ENCODE data around the gene FRS2. TPM values are rescaled to one million over a fixed set of nuclear protein-coding genes. Genes with fewer than 3 reads are reported as not detected.
"Not testable (repeated sequence)": the region's sequence is repeated elsewhere in the genome, so short reads cannot be mapped to it uniquely, and the experiment has no call there.

Gene FRS2
- polyA plus RNA-seq, 2 donors = 2.8 to 4.9 TPM

GRCh38 chr12:69435644-69436043 is 34.5 kb upstream of the FRS2 start:
- Histone ChIP-seq H3K27ac (ENCODE audit: low read depth in 2 of 2, low read length in 1 of 2) (no peak overlapping the region), H3K9me3 (ENCODE audit: control insufficient read depth in 2 of 2, insufficient read depth in 1 of 2, low read depth in 1 of 2, low read length in 1 of 2) (no peaks in the 10 kb centered on the region), H3K4me1 (ENCODE audit: control insufficient read depth in 2 of 2, insufficient read depth in 2 of 2, low read length in 1 of 2) (no peaks in the 10 kb centered on the region), H3K27me3 (ENCODE audit: control insufficient read depth in 1 of 2, insufficient read depth in 2 of 2, low read length in 2 of 2) (no peaks in the 10 kb centered on the region), H3K36me3 (ENCODE audit: control insufficient read depth in 2 of 2, insufficient read depth in 2 of 2, low read length in 1 of 2) (no peaks in the 10 kb centered on the region), H3K4me3 (ENCODE audit: low read depth in 1 of 2, low read length in 2 of 2) (no peak overlapping the region)
- WGBS, 2 donors = 41 to 67% methylated on average over 1 of the region's 1 CpG

GRCh38 chr12:69437073-69437472 is 33.1 kb upstream of the FRS2 start:
- WGBS, 2 donors = 77 to 85% methylated on average over 2 of the region's 2 CpGs
- Histone ChIP-seq H3K4me1 (ENCODE audit: control insufficient read depth in 2 of 2, insufficient read depth in 2 of 2, low read length in 1 of 2) (no peaks in the 10 kb centered on the region), H3K4me3 (ENCODE audit: low read depth in 1 of 2, low read length in 2 of 2) (no peak overlapping the region), H3K27me3 (ENCODE audit: control insufficient read depth in 1 of 2, insufficient read depth in 2 of 2, low read length in 2 of 2) (no peaks in the 10 kb centered on the region), H3K36me3 (ENCODE audit: control insufficient read depth in 2 of 2, insufficient read depth in 2 of 2, low read length in 1 of 2) (no peaks in the 10 kb centered on the region), H3K27ac (ENCODE audit: low read depth in 2 of 2, low read length in 1 of 2) (no peak overlapping the region), H3K9me3 (ENCODE audit: control insufficient read depth in 2 of 2, insufficient read depth in 1 of 2, low read depth in 1 of 2, low read length in 1 of 2) (no peaks in the 10 kb centered on the region)

DNA sequence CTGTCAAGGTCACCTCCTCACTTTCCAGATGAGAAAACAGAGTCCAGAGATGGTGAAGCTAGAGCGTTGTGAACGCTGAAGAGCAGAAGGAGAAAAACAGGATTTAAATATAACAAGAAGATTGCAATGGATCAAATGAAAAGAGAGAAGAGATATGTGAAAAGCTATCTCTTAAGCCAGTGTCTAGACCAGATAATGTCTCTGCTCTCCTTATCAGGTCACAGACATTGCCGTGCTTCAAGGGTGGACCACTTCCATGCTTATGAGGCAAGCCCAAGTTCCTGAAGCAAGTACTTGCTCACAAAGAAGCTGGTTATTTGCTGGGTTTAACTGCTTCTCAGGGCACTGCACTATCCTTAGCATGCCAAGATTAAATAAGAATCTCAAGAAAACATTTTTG is 31.6 kb upstream of the FRS2 start:
- no peaks in the 10 kb centered on the region for H3K4me1 ChIP-seq (ENCODE audit: control insufficient read depth in 2 of 2, insufficient read depth in 2 of 2, low read length in 1 of 2)
- WGBS, 2 donors = 76 to 90% methylated on average over 3 of the region's 3 CpGs
- H3K27ac ChIP-seq (ENCODE audit: low read depth in 2 of 2, low read length in 1 of 2) = no peak overlapping the region
- H3K9me3 ChIP-seq (ENCODE audit: control insufficient read depth in 2 of 2, insufficient read depth in 1 of 2, low read depth in 1 of 2, low read length in 1 of 2) = no peaks in the 10 kb centered on the region
- no peaks in the 10 kb centered on the region for H3K36me3 ChIP-seq (ENCODE audit: control insufficient read depth in 2 of 2, insufficient read depth in 2 of 2, low read length in 1 of 2)
- no peaks in the 10 kb centered on the region for H3K27me3 ChIP-seq (ENCODE audit: control insufficient read depth in 1 of 2, insufficient read depth in 2 of 2, low read length in 2 of 2)
- H3K4me3 ChIP-seq (ENCODE audit: low read depth in 1 of 2, low read length in 2 of 2) = no peak overlapping the region

DNA sequence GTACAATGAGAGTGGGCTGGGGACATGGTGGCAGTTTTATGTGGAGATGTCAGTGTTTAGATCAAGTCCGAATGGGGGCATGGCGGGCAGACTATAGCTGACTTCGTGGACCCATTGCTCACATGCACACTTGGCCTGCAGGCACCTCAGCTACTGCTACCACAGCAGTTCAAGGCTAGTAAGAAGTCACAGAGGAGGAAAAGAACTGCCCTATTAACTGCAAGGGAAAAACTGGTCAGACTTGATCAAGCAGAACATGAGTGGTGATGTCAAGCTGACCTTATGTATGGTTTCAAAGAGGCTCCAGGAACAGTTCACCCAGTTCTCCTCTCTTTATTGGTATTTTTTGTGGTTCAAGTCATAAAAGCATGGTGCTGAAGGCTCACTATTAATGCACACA is 30.2 kb upstream of the FRS2 start:
- Histone ChIP-seq H3K27ac (ENCODE audit: low read depth in 2 of 2, low read length in 1 of 2) (no peak overlapping the region), H3K36me3 (ENCODE audit: control insufficient read depth in 2 of 2, insufficient read depth in 2 of 2, low read length in 1 of 2) (no peaks in the 10 kb centered on the region), H3K27me3 (ENCODE audit: control insufficient read depth in 1 of 2, insufficient read depth in 2 of 2, low read length in 2 of 2) (no peaks in the 10 kb centered on the region), H3K4me3 (ENCODE audit: low read depth in 1 of 2, low read length in 2 of 2) (no peak overlapping the region), H3K9me3 (ENCODE audit: control insufficient read depth in 2 of 2, insufficient read depth in 1 of 2, low read depth in 1 of 2, low read length in 1 of 2) (no peaks in the 10 kb centered on the region), H3K4me1 (ENCODE audit: control insufficient read depth in 2 of 2, insufficient read depth in 2 of 2, low read length in 1 of 2) (no peaks in the 10 kb centered on the region)
- 85 to 92% methylated on average over 3 of the region's 3 CpGs for WGBS, 2 donors

GRCh38 chr12:69440886-69441285 is 29.3 kb upstream of the FRS2 start:
- H3K36me3 ChIP-seq (ENCODE audit: control insufficient read depth in 2 of 2, insufficient read depth in 2 of 2, low read length in 1 of 2) = no peaks in the 10 kb centered on the region
- H3K4me1 ChIP-seq (ENCODE audit: control insufficient read depth in 2 of 2, insufficient read depth in 2 of 2, low read length in 1 of 2) = no peaks in the 10 kb centered on the region
- H3K27ac ChIP-seq (ENCODE audit: low read depth in 2 of 2, low read length in 1 of 2) = no peak overlapping the region
- H3K9me3 ChIP-seq (ENCODE audit: control insufficient read depth in 2 of 2, insufficient read depth in 1 of 2, low read depth in 1 of 2, low read length in 1 of 2) = no peaks in the 10 kb centered on the region
- H3K4me3 ChIP-seq (ENCODE audit: low read depth in 1 of 2, low read length in 2 of 2) = no peak overlapping the region
- no peaks in the 10 kb centered on the region for H3K27me3 ChIP-seq (ENCODE audit: control insufficient read depth in 1 of 2, insufficient read depth in 2 of 2, low read length in 2 of 2)
- 46 to 71% methylated on average over 2 of the region's 2 CpGs for WGBS, 2 donors

DNA sequence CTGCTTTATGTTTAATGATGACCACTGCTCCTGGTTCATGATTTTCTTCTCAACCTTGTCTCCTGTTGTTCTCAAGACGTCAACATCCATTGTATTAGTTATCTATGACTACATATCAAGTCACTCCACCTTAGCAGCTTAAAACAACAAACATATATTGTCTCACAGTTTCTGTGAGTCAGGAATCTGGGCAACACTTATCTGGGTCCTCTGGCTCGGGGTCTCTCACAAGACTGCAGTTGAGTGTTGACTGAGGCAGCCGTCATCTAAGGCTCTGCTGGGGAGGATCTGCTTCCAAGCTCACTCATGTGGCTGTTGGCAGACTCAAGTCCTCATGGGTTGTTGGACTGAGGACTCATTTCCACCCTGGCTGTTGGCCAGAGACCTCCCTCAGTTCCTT is 27.3 kb upstream of the FRS2 start:
- Histone ChIP-seq H3K4me3 (ENCODE audit: low read depth in 1 of 2, low read length in 2 of 2) (no peak overlapping the region), H3K4me1 (ENCODE audit: control insufficient read depth in 2 of 2, insufficient read depth in 2 of 2, low read length in 1 of 2) (no peaks in the 10 kb centered on the region), H3K9me3 (ENCODE audit: control insufficient read depth in 2 of 2, insufficient read depth in 1 of 2, low read depth in 1 of 2, low read length in 1 of 2) (no peaks in the 10 kb centered on the region), H3K36me3 (ENCODE audit: control insufficient read depth in 2 of 2, insufficient read depth in 2 of 2, low read length in 1 of 2) (no peaks in the 10 kb centered on the region), H3K27me3 (ENCODE audit: control insufficient read depth in 1 of 2, insufficient read depth in 2 of 2, low read length in 2 of 2) (no peaks in the 10 kb centered on the region), H3K27ac (ENCODE audit: low read depth in 2 of 2, low read length in 1 of 2) (no peak overlapping the region)
- WGBS, 2 donors = 76 to 83% methylated on average over 3 of the region's 3 CpGs

GRCh38 chr12:69443916-69444315 is 26.3 kb upstream of the FRS2 start:
- Histone ChIP-seq H3K27ac (ENCODE audit: low read depth in 2 of 2, low read length in 1 of 2) (no peak overlapping the region), H3K27me3 (ENCODE audit: control insufficient read depth in 1 of 2, insufficient read depth in 2 of 2, low read length in 2 of 2) (no peaks in the 10 kb centered on the region), H3K36me3 (ENCODE audit: control insufficient read depth in 2 of 2, insufficient read depth in 2 of 2, low read length in 1 of 2) (no peaks in the 10 kb centered on the region), H3K9me3 (ENCODE audit: control insufficient read depth in 2 of 2, insufficient read depth in 1 of 2, low read depth in 1 of 2, low read length in 1 of 2) (no peaks in the 10 kb centered on the region), H3K4me1 (ENCODE audit: control insufficient read depth in 2 of 2, insufficient read depth in 2 of 2, low read length in 1 of 2) (no peaks in the 10 kb centered on the region), H3K4me3 (ENCODE audit: low read depth in 1 of 2, low read length in 2 of 2) (no peak overlapping the region)
- 83 to 87% methylated on average over 5 of the region's 5 CpGs for WGBS, 2 donors

- no peaks in the 10 kb centered on the region for H3K27me3 ChIP-seq (ENCODE audit: control insufficient read depth in 1 of 2, insufficient read depth in 2 of 2, low read length in 2 of 2)
- H3K36me3 ChIP-seq (ENCODE audit: control insufficient read depth in 2 of 2, insufficient read depth in 2 of 2, low read length in 1 of 2) = no peaks in the 10 kb centered on the region
- H3K4me3 ChIP-seq (ENCODE audit: low read depth in 1 of 2, low read length in 2 of 2) = no peak overlapping the region
- no peak overlapping the region for H3K27ac ChIP-seq (ENCODE audit: low read depth in 2 of 2, low read length in 1 of 2)
- no peaks in the 10 kb centered on the region for H3K4me1 ChIP-seq (ENCODE audit: control insufficient read depth in 2 of 2, insufficient read depth in 2 of 2, low read length in 1 of 2)
- H3K9me3 ChIP-seq (ENCODE audit: control insufficient read depth in 2 of 2, insufficient read depth in 1 of 2, low read depth in 1 of 2, low read length in 1 of 2) = no peaks in the 10 kb centered on the region
- 94 to 98% methylated on average over 1 of the region's 1 CpG for WGBS, 2 donors
Observed at GRCh38 chr12:69447892-69448291, 22.3 kb upstream of the FRS2 start.

DNA sequence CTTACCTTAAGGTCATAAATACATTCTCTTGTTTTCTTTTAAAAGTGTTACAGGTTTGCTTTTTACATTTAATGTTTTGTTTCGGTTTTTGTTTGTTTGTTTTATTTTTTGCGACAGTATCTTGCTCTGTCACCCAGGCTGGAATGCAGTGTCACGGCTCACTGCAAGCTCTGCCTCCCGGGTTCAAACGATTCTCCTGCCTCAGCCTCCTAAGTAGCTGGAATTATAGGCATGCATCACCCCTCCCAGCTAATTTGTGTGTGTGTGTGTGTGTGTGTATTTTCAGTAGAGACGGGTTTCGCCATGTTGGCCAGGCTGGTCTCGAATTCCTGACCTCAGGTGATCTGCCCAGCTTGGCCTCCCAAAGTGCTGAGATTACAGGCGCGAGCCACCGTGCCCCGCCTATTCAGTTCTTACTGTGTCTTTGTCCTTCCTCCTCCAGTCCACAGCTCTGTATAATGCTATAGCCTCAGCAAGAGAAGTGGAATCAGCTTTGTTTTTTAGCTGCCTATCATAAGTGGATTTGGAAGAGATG is 17.5 kb upstream of the FRS2 start:
- H3K4me1 ChIP-seq (ENCODE audit: control insufficient read depth in 2 of 2, insufficient read depth in 2 of 2, low read length in 1 of 2); H3K9me3 ChIP-seq (ENCODE audit: control insufficient read depth in 2 of 2, insufficient read depth in 1 of 2, low read depth in 1 of 2, low read length in 1 of 2); H3K4me3 ChIP-seq (ENCODE audit: low read depth in 1 of 2, low read length in 2 of 2); H3K36me3 ChIP-seq (ENCODE audit: control insufficient read depth in 2 of 2, insufficient read depth in 2 of 2, low read length in 1 of 2); H3K27ac ChIP-seq (ENCODE audit: low read depth in 2 of 2, low read length in 1 of 2); H3K27me3 ChIP-seq (ENCODE audit: control insufficient read depth in 1 of 2, insufficient read depth in 2 of 2, low read length in 2 of 2): not testable (repeated sequence)
- 89 to 90% methylated on average over 12 of the region's 12 CpGs for WGBS, 2 donors

- Histone ChIP-seq H3K27ac (ENCODE audit: low read depth in 2 of 2, low read length in 1 of 2) (no peak overlapping the region), H3K27me3 (ENCODE audit: control insufficient read depth in 1 of 2, insufficient read depth in 2 of 2, low read length in 2 of 2) (no peaks in the 10 kb centered on the region), H3K4me3 (ENCODE audit: low read depth in 1 of 2, low read length in 2 of 2) (no peak overlapping the region), H3K4me1 (ENCODE audit: control insufficient read depth in 2 of 2, insufficient read depth in 2 of 2, low read length in 1 of 2) (no peaks in the 10 kb centered on the region), H3K9me3 (ENCODE audit: control insufficient read depth in 2 of 2, insufficient read depth in 1 of 2, low read depth in 1 of 2, low read length in 1 of 2) (no peaks in the 10 kb centered on the region), H3K36me3 (ENCODE audit: control insufficient read depth in 2 of 2, insufficient read depth in 2 of 2, low read length in 1 of 2) (no peaks in the 10 kb centered on the region)
Observed at GRCh38 chr12:69456239-69456638, 13.9 kb upstream of the FRS2 start.
